GM12892 (cell line): Measurements from ENCODE around the gene HLX.
A peak's percentile ranks its signal among the peaks of the same experiment; 100 is the strongest.

Experiments used
- DNase-seq: peaks from one replicate; pipeline ENCODE4 v3.0.0; 2011; ENCODE audit not compliant: insufficient read length
- FAIRE-seq: peaks from 2 replicates; lab custom pipeline; 2011; peaks lifted over from hg19 to GRCh38; lab: Jason Lieb, UNC
- POLR2A ChIP-seq: IDR thresholded peaks from 2 replicates; pipeline ENCODE4 v1.6.1; 2011; ENCODE audit warnings: low read depth, low read length, control low read depth
- POLR2AphosphoS5 ChIP-seq: IDR thresholded peaks from 2 replicates; pipeline ENCODE4 v1.6.1; 2011; ENCODE audit warnings: low read depth, low read length, control low read depth
- TAF1 ChIP-seq: IDR thresholded peaks from 2 replicates; pipeline ENCODE4 v1.6.1; 2011; ENCODE audit warnings: low read depth, mild to moderate bottlenecking, control low read depth, low read length, borderline replicate concordance

HLX gene

DNA sequence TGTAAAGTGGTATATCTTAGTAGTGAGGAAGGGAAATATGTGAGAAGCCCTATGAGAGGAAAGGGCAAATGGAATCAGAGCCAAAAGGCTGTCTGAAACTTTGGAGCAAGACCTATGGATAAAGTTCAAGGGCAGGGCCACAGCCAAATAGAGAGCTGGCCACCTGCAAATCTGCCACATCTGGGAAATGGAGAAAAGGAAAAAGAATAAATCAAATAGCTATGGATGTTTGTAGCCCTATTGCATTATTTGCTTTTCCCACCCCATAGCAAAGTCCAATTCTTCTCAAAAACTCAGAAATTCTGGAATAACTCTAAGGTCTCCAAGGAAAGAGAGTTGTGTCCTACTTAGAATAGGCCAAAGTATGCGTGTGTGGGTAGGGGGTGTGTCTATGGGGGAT is 4.0 kb upstream of the HLX start:
- TF ChIP-seq TAF1 (no peak), POLR2AphosphoS5 (no peak), POLR2A (no peak)
- FAIRE-seq (no peak), DNase-seq (no peak)

DNA sequence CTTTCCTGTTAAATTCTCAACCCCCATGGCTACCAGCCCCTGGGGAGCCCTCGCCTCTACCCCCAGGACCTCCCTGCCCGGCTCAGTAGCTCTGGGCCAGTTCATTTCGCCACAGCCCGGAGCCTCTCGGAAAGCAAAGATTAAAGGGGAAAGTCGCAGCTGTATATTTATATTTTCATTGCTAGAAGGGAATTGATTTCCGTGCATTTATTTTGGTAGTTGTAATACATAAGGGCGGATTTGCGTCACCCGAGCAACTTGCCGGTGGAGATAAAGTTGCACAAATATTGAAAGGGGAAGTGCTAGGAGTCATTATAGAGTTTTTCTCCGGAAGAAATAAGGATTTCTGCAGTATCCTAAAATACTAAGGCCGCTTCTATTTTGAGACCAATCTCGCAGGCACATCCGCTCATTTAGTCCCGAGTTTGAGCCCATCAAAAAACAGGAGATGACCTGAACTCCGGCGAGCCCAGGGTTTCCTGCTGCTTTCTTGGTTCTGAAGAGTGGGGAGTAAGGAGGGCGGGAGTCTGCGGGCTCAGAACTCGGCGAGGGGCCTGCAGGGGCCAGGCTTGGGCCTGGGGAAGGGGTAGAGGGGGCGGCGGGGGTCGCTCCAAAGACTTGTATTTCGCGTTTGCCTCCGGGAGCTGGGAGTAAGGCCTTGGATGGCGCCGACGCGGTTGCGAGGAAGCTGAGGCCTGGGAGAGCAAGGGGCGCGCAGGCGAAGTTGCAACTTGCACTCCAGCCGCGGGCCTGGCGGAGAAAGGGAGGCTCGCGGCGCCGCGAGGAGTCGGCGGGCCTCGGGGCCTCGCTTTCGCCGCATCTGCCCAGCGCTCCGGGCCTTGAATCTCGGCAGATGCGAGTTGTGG is 2.5 kb upstream of the HLX start:
- TF ChIP-seq POLR2A = no peak
- no peak for TF ChIP-seq POLR2AphosphoS5
- no peak for TF ChIP-seq TAF1
- DNase-seq (peak; percentile 14), FAIRE-seq (no peak)

DNA sequence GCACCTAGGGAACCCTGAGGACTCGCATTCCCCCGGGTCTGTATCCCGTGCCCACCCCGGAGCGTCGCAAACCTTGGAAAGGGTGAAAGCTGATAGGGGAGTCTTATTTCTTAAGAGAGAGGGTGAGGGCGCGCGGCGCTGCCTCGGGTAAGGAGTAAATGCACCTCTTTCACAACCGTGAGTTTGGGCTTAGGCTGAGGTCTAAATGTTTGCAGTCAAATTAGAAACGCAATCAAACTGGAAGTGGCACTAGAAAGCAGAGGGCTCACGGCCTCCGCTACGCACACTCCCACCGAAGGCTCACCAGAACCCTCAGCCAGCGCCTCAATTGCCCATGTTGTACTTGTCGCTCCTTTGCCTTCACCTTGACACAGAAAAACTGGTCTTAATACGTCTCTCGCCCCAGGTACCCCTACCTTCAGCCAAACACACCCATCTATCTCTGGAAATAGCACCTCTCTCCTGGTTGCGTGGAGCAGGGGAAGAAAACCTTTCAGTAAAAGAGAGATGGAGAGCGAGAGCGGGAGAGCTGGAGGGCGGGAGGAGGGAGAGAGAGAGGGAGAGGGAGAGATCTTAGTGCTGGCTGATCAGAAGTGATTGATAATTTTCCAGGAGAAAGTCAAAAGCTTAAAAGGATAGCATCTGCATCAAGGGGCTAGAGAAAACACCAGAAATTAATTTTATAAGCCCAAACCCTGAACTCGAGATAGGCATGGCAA is 1.7 kb upstream of the HLX start:
- DNase-seq (no peak), FAIRE-seq (no peak)
- TF ChIP-seq POLR2AphosphoS5 (no peak), TAF1 (no peak), POLR2A (no peak)

DNA sequence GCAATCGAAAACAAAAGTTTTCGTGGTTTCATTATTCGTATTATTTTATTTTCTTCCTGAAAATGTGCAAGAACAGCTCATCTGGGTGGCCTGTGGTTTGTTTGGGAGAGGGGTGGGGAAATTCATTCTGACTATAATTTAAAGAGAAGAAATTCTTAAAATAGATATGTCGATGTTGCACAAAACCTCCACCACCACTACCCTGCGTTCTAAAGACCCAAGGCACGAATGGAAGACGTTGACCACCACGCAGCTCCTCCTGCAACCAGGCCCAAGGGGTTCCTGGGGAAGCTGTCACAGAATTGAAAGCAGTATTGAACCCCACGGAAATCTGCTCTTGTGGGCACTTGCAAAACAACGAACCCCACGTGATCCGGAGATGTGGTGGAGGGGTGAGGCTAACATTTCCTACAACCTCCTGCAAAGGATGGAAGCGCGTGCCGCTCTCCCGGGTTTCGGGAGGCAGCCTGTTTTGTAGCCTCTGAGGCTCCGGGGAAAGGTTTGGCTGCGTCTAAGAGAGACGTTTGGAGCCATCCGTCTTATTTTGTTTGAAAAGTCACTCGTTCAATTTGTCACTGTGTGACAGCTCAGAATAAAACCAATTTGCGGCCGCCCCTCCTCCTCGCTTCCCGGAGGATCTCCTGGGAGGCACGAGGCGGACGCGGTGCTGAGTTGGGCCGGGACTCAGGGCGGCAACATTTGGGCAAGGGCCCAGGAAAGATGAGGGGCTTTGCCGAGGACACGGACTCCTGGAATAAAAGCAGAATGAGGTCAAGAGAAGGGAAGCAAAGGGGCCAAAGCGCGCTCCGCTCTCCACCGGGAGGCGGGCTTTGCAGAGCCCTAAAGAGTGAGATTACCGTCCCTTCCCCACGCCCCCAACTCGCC is 810 bp upstream of the HLX start:
- no peak for TF ChIP-seq TAF1
- TF ChIP-seq POLR2AphosphoS5 = no peak
- TF ChIP-seq POLR2A = no peak
- FAIRE-seq (peak; percentile 24), DNase-seq (peak; percentile 29)

DNA sequence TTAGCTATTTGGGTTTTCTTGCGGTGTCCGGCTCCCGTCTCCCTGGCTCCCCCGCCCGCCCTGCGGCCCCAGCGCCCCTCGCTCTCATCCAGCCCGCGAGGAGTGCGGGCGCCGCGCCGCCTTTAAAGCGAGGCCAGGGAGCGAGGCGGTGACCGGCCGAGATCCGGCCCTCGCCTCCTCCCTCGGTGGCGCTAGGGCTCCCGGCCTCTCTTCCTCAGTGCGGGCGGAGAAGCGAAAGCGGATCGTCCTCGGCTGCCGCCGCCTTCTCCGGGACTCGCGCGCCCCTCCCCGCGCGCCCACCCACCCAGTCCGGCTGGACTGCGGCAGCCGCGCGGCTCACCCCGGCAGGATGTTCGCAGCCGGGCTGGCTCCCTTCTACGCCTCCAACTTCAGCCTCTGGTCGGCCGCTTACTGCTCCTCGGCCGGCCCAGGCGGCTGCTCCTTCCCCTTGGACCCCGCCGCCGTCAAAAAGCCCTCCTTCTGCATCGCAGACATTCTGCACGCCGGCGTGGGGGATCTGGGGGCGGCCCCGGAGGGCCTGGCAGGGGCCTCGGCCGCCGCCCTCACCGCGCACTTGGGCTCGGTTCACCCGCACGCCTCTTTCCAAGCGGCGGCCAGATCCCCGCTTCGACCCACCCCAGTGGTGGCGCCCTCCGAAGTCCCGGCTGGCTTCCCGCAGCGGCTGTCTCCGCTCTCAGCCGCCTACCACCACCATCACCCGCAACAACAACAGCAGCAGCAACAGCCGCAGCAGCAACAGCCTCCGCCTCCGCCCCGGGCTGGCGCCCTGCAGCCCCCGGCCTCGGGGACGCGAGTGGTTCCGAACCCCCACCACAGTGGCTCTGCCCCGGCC is 492 bp downstream of the HLX start:
- peak; percentile 24 for FAIRE-seq

DNA sequence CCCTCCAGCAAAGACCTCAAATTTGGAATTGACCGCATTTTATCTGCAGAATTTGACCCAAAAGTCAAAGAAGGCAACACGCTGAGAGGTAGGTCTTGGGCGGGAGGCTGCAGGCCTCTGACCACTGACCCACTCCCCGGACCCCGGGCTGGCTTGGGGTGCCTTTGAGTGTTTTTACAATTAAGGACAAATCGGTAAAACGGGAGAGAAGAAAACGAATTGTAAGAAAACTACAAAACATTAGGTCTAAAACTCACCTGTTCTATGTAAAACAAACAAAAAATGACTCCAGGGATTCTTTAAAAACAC is 1.1 kb downstream of the HLX start:
- DNase-seq (no peak), FAIRE-seq (no peak)
- TF ChIP-seq TAF1 = no peak
- TF ChIP-seq POLR2A = no peak

More for the DNA sequence above, 492 bp downstream of the HLX start:
- TF ChIP-seq TAF1 = no peak
- TF ChIP-seq POLR2AphosphoS5 = no peak
- no peak for TF ChIP-seq POLR2A
- peak; percentile 49 for DNase-seq

DNA sequence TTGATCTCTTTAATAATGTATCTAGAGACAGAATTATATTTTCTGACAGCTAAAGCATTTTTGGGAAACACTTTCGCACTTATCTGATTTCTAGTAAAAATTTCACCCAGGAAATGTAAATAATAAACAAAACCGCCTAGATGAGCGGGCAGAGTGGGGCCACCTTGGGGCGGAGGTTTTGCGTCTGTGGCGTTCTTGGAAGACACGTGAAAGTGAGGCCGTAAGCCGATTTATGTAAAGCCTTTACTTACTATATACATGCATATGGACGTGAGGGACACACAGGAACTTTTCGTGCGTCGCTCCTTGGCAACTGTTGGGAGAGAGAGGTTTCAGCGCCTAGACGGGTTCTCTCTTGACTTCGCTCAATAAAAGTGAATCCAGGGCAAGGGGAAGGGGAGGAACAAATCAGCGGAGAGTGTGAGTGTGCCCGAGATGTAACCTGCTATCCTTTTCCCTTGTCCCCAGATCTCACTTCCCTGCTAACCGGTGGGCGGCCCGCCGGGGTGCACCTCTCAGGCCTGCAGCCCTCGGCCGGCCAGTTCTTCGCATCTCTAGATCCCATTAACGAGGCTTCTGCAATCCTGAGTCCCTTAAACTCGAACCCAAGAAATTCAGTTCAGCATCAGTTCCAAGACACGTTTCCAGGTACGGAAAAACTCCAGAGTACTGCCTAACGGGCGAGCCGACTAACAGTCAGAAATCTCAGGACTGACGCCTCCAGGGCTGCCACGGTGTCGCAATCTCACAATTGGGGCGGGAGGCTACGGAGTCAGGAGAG is 1.7 kb downstream of the HLX start:
- no peak for TF ChIP-seq POLR2AphosphoS5
- TF ChIP-seq POLR2A = no peak
- no peak for TF ChIP-seq TAF1
- DNase-seq (no peak), FAIRE-seq (no peak)

DNA sequence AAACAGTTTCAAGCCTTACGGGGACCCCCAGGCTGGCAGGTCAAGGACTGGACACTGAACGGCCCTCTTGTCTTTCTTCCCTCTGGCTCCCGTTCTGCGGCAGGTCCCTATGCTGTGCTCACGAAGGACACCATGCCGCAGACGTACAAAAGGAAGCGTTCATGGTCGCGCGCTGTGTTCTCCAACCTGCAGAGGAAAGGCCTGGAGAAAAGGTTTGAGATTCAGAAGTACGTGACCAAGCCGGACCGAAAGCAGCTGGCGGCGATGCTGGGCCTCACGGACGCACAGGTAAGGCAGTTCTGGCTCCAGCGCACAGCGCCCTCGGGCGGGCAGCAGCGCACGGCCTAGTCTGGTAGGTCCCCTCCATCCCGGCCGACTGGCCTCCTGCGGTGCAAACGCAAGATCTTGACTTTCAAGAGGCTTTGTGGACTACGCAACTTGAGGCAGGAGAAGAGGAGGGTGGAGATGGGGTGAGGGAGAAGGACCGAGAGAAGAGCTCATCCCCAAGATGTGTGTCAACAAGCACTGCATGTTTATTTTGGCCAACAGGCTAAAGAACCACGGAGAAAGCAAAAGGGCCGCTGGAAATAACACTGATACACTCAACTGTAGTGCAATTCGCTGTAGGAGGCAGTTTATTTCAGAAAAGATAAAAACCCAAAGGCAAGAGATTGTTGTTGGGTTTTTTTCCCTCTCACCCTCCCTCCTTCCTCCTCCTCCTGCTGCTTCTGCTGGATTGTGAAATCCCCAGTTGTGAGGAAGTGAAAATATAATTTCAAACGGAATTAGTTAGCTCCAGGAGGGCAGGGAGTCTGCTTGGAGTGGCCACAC is 3.0 kb downstream of the HLX start:
- TF ChIP-seq POLR2A = no peak
- TF ChIP-seq POLR2AphosphoS5 = no peak
- no peak for TF ChIP-seq TAF1
- DNase-seq = no peak
- no peak for FAIRE-seq

DNA sequence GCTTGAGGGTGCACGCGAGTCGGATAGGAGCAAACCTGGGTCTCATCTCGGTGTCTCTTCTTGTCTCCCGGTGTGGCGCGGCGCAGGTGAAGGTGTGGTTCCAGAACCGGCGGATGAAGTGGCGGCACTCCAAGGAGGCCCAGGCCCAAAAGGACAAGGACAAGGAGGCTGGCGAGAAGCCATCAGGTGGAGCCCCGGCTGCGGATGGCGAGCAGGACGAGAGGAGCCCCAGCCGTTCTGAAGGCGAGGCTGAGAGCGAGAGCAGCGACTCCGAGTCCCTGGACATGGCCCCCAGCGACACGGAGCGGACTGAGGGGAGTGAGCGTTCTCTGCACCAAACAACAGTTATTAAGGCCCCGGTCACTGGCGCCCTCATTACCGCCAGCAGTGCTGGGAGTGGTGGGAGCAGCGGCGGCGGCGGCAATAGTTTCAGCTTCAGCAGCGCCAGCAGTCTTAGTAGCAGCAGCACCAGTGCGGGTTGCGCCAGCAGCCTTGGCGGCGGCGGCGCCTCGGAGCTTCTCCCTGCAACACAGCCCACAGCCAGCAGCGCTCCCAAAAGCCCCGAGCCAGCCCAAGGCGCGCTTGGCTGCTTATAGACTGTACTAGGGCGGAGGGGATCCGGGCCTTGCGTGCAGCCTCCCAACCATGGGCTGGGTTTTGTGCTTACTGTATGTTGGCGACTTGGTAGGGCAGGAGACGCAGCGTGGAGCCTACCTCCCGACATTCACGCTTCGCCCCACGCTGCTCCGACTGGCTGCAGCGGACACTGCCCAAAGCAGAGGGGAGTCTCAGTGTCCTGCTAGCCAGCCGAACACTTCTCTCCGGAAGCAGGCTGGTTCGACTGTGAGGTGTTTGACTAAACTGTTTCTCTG is 5.1 kb downstream of the HLX start:
- no peak for DNase-seq
- FAIRE-seq = no peak

More for the DNA sequence above, 5.1 kb downstream of the HLX start:
- TF ChIP-seq POLR2A (no peak), POLR2AphosphoS5 (no peak), TAF1 (no peak)
